H1 (cell line): ENCODE measurements around the gene SLC35E1. TPM values are rescaled to one million over a fixed set of nuclear protein-coding genes. Genes with fewer than 3 reads are reported as not detected.

ENCODE experiments used
- CHD2 ChIP-seq: IDR thresholded peaks from 2 replicates; pipeline ENCODE4 v1.6.1; 2012; ENCODE audit warnings: low read length, improper control_type of control experiment
- EGR1 ChIP-seq: IDR thresholded peaks from 2 replicates; pipeline ENCODE4 v1.6.1; 2011; ENCODE audit warnings: low read depth, low read length, borderline replicate concordance
- polyA plus RNA-seq, 7 experiments: library from polyadenylated mRNA; depleted of rRNA in 3 of 7; stranded (reverse) in 5 of 7; unstranded in 2 of 7; fragments of >200 nt in 5 of 7; fragments of 200-250 nt in 2 of 7; gene quantifications; 1 replicate in 5 of 7; 2 replicates in 1 of 7; 4 replicates in 1 of 7; pipeline versions ENCODE4 v1.2.1 to v1.2.3, GENCODE V29; 2011 to 2013; ENCODE audit warnings: missing spikeins in 2 of 7, mixed read lengths in 2 of 7
- total RNA-seq: library from RNA; stranded (reverse); fragmentation: NEBNext Ultra II Directional; extraction: Animal tissue kit (Norgen Biotek cat#: 25700); gene quantifications from 2 replicates; pipeline ENCODE4 v1.2.1, GENCODE V29; 2021

The SLC35E1 gene
- total and polyA plus RNA-seq, 2 of the 8 experiments (the other 6 are each of a cell fraction or from before 2014, with no cell fraction given): 26.0 to 31.9 TPM

DNA sequence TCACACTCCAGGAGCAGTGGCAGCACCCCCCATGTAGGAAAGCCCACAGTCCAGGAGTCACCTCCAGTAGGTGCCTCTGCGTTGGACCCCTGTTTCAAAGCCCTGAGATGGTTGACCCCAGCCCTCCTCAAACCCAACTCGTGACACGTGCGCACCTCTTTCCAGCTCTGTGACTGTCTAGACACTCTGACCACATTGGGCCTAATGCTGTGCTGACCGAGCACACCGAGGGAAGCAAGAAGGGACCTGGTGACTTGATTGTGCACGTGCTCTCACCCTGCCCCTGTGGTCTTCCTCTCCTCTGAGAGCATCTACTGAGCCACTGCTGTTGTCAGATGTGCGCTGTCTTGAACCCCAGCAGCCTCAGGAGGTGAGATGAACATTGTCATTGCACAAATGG, 22.9 kb upstream of the SLC35E1 start (continued):
- TF ChIP-seq CHD2: no peak
- TF ChIP-seq EGR1: no peak
- TF ChIP-seq, all 59 proteins: peak for 0
